DND-41 (cell line): Measurements from ENCODE around the gene PPP3CA.

Source experiments
- EZH2 ChIP-seq: IDR thresholded peaks from 3 replicates; pipeline ENCODE4 v1.6.1; 2012; ENCODE audit warnings: borderline replicate concordance, low read depth, mild to moderate bottlenecking, moderate library complexity, low read length, inconsistent platforms; ENCODE audit not compliant: severe bottlenecking
- TF ChIP-seq, protein P1 (sequence below): IDR thresholded peaks from 2 replicates; pipeline ENCODE4 v1.5.1; 2012; ENCODE audit warnings: borderline replicate concordance, low read length, moderate library complexity, mild to moderate bottlenecking; ENCODE audit not compliant: poor library complexity, severe bottlenecking; ENCODE audit errors: extremely low read depth

- TF ChIP-seq, protein P1, sequence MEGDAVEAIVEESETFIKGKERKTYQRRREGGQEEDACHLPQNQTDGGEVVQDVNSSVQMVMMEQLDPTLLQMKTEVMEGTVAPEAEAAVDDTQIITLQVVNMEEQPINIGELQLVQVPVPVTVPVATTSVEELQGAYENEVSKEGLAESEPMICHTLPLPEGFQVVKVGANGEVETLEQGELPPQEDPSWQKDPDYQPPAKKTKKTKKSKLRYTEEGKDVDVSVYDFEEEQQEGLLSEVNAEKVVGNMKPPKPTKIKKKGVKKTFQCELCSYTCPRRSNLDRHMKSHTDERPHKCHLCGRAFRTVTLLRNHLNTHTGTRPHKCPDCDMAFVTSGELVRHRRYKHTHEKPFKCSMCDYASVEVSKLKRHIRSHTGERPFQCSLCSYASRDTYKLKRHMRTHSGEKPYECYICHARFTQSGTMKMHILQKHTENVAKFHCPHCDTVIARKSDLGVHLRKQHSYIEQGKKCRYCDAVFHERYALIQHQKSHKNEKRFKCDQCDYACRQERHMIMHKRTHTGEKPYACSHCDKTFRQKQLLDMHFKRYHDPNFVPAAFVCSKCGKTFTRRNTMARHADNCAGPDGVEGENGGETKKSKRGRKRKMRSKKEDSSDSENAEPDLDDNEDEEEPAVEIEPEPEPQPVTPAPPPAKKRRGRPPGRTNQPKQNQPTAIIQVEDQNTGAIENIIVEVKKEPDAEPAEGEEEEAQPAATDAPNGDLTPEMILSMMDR = no peak
- no peak for TF ChIP-seq EZH2
Measured at GRCh38 chr4:101081695-101082369, 265.5 kb downstream of the PPP3CA start.
